Heart right ventricle (tissue), 16 donors: ENCODE measurements around the gene CHAMP1. TPM values are rescaled to one million over a fixed set of nuclear protein-coding genes. Genes with fewer than 3 reads are reported as not detected.
A peak's percentile ranks its signal among the peaks of the same experiment; 100 is the strongest.

Experiments used
- ATAC-seq, 8 donors: fragments of 200-7000 bp; cut with Tn5 transposase; one replicate each; pipeline ENCODE4 v1.9.1; 2020; ENCODE audit warnings: mild to moderate bottlenecking in 8 of 8, moderate library complexity in 8 of 8, moderate number of reproducible peaks in 1 of 8
- DNase-seq, 2 donors: peaks; one replicate each; pipeline ENCODE4 v3.0.0-alpha.2; 2020
- H3K27ac ChIP-seq, 10 donors: fragments of 200-600 bp; sonication (generic) in 2 of 10; one replicate each; pipeline versions ENCODE4 v1.5.0 to v1.8.0; 2020 to 2022; ENCODE audit warnings: mild to moderate bottlenecking in 3 of 10
- H3K27me3 ChIP-seq, 7 donors: fragments of 200-600 bp; one replicate each; pipeline ENCODE4 v1.8.0; 2021 to 2022; ENCODE audit warnings: mild to moderate bottlenecking in 2 of 7
- H3K36me3 ChIP-seq, 9 donors: fragments of 200-600 bp; sonication (generic) in 1 of 9; one replicate each; pipeline versions ENCODE4 v1.5.0 to v1.8.0; 2020 to 2022; ENCODE audit warnings: mild to moderate bottlenecking in 2 of 9
- H3K4me1 ChIP-seq, 9 donors: fragments of 200-600 bp; sonication (generic) in 1 of 9; one replicate each; pipeline versions ENCODE4 v1.5.0 to v1.8.0; 2020 to 2022; ENCODE audit warnings: mild to moderate bottlenecking in 4 of 9
- H3K4me3 ChIP-seq, 10 donors: fragments of 200-600 bp; sonication (generic) in 2 of 10; one replicate each; pipeline versions ENCODE4 v1.5.0 to v1.8.0; 2020 to 2022; ENCODE audit warnings: mild to moderate bottlenecking in 7 of 10, moderate library complexity in 2 of 10
- H3K9me3 ChIP-seq, 11 donors: fragments of 200-600 bp in 10 of 11; sonication (generic) in 2 of 11; one replicate each; pipeline versions ENCODE4 v1.5.0 to v1.8.0; 2013 to 2022; ENCODE audit warnings: mild to moderate bottlenecking in 2 of 11, control low read depth in 1 of 11, moderate library complexity in 1 of 11
- WGBS, 2 donors: extraction: QIAGEN DNeasy Blood & Tissue Kit; methylation state at CpG; one replicate each; pipeline ENCODE4 v1.1.7; 2013; ENCODE audit warnings: inconsistent platforms in 1 of 2; 5-methylcytosine and 5-hydroxymethylcytosine counted together
- intact Hi-C, 10 donors: fragments of 100-400 bp; cut with DNase I; formaldehyde crosslinking; loops; one replicate each; pipeline versions ENCODE4 v1.11.1 to v1.14.2; 2022
- long read RNA-seq, 3 donors: library from polyadenylated mRNA; unstranded; transcript quantifications; one replicate each; pipeline ENCODE4 v2.0.0, GENCODE V29; 2020 to 2021
- polyA plus RNA-seq, 2 donors: library from polyadenylated mRNA; stranded (reverse); fragments of 200-250 nt; gene quantifications; one replicate each; pipeline ENCODE4 v1.2.3, GENCODE V29; 2013
- total RNA-seq, 10 donors: library from RNA; stranded (reverse); fragmentation: NEBNext Ultra II Directional in 3 of 10; extraction: Animal tissue kit (Norgen Biotek cat#: 25700) in 3 of 10; gene quantifications; one replicate each; pipeline versions ENCODE4 v1.2.1 to v1.2.4, GENCODE V29; 2021 to 2023
- TF ChIP-seq, protein P1 (sequence below), 9 donors: fragments of 200-600 bp; sonication (generic) in 2 of 9; IDR thresholded peaks; one replicate each; pipeline versions ENCODE4 v1.5.0 to v1.8.0; 2021 to 2022; ENCODE audit warnings: antibody characterized with exemption in 9 of 9, mild to moderate bottlenecking in 5 of 9, moderate library complexity in 1 of 9
- donor health status: Arrhythmogenic right ventricular cardiomyopathy.
- donor health status: ischemic (EF 13 %, LVEDD 7.1; RV severe dilation, severe dysfunction).
- donor health status: healthy with polysubstance abuse.
- donor health status: DM: no; HTN: yes; CAD: no.
- donor health status: DM: no; HTN: no; CAD: no.
- donor health status: ischemic (EF 25% LVEDD 6.9; RV normal size, moderate dysfunction).
- donor health status: ischemic (EF 25% LVEDD 5.7; RV mildly dilated, moderate dysfunction).
- donor health status: healthy.
- donor health status: DM: yes; HTN: yes; CAD: no.
- donor health status: Ischemic cardiomyopathy.
- donor health status: ischemic (EF 35%, LVEDD 5.7; RV mildly dilated, moderate dysfunction).
- donor health status: nonischemic (EF 11% LVEDD 7.7; RV severe dilation, severe dysfunction).
- donor health status: DM: yes; HTN: yes; CAD: no.
- donor health status: PGD.
- donor health status: ischemic (EF 29% LVEDD 5.4; RV normal size, mild dysfunction).
- donor health status: nonischemic (EF 23%, LVEDD 6.1; RV moderate dilation, normal function).

The CHAMP1 gene, protein sequence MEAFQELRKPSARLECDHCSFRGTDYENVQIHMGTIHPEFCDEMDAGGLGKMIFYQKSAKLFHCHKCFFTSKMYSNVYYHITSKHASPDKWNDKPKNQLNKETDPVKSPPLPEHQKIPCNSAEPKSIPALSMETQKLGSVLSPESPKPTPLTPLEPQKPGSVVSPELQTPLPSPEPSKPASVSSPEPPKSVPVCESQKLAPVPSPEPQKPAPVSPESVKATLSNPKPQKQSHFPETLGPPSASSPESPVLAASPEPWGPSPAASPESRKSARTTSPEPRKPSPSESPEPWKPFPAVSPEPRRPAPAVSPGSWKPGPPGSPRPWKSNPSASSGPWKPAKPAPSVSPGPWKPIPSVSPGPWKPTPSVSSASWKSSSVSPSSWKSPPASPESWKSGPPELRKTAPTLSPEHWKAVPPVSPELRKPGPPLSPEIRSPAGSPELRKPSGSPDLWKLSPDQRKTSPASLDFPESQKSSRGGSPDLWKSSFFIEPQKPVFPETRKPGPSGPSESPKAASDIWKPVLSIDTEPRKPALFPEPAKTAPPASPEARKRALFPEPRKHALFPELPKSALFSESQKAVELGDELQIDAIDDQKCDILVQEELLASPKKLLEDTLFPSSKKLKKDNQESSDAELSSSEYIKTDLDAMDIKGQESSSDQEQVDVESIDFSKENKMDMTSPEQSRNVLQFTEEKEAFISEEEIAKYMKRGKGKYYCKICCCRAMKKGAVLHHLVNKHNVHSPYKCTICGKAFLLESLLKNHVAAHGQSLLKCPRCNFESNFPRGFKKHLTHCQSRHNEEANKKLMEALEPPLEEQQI
- 10 to 100 TPM in 6 of 10 donors, 1 to 10 TPM in 4; 8.6 to 17.4 (median 11.4) TPM for total RNA-seq
- polyA plus RNA-seq: 1 to 10 TPM; 3.0 to 4.2 TPM
- long read RNA-seq, donor 1: 0 reads
- long read RNA-seq, donor 2, partial matches to known transcripts: 0 of 4 reads
- long read RNA-seq, donor 2, other reads (novel, unspliced or antisense): 1 of 4 reads
- long read RNA-seq, donor 3: 0 reads

DNA sequence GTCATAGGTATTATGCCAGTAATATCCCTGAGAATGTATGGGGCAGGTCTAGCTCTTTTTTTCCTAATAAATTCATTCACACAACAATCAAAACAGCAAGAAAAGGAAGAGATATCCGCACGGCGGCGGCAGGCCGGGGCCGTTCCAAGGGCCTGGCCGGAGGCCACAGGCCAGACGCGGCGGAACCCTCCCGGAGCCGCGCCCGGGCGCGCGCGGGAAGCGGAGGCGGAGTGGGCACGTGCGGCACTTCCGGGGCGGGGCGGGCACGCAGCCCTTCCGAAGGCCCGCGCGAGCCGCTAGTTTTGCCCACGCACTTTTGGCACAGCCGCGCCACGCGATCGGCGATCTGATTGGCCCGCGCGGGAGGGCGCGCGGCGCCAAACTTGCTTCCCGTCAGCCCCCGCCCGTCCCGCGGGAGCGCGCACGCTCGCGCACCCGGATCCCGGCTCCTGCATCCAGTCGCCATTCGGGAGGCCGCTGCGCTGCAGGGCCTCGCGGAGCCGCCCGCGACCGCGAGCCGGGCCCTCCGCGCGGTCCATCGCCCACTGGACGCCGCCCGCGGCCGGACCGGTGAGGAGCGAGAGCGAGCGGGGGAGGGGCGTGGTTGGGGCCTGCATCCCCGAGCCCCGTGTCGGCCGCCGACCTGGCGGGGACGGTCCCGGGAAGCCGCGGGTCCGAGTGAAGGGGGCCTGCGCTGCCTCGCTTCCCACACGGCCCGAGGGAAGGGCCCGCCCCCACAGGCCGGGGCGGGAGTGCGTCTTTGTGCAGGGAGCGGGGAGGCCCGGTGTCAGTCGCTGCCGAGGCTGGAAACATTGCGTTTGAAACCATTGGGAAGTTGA lies at the start of gene CHAMP1:
TSS of gene CHAMP1 (plus strand) at position 430 of the 839 bp plus-strand sequence. CDS start 9,340 bp downstream, outside the sequence.
- intact Hi-C loops: loop anchor here in 2 of 10 donors (1.0 kb wide), 1 partner anchor 33 kb away; the partner anchor contains the start of gene UPF3A (in 2 of the 2)
- Histone ChIP-seq H3K4me1 (peaks cover 0 to 54% (median 40%) of the 10 kb centered on the region in 9 donors), H3K36me3 (no peaks in the 10 kb centered on the region), H3K4me3 (peak within 1 kb of the TSS; percentile 29 to 93 (median 83)), H3K27ac (peak within 1 kb of the TSS; percentile 87 to 98 (median 94)), H3K27me3 (no peaks in the 10 kb centered on the region), H3K9me3 (no peaks in the 10 kb centered on the region)
- TF ChIP-seq, protein P1, sequence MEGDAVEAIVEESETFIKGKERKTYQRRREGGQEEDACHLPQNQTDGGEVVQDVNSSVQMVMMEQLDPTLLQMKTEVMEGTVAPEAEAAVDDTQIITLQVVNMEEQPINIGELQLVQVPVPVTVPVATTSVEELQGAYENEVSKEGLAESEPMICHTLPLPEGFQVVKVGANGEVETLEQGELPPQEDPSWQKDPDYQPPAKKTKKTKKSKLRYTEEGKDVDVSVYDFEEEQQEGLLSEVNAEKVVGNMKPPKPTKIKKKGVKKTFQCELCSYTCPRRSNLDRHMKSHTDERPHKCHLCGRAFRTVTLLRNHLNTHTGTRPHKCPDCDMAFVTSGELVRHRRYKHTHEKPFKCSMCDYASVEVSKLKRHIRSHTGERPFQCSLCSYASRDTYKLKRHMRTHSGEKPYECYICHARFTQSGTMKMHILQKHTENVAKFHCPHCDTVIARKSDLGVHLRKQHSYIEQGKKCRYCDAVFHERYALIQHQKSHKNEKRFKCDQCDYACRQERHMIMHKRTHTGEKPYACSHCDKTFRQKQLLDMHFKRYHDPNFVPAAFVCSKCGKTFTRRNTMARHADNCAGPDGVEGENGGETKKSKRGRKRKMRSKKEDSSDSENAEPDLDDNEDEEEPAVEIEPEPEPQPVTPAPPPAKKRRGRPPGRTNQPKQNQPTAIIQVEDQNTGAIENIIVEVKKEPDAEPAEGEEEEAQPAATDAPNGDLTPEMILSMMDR (IDR thresholded peaks at IDR 0.05): peak in 1 of 9 donors; percentile 3
- WGBS, 2 donors: 1% methylated on average over 90 to 107 of the region's 107 CpGs
- DNase-seq: peak; percentile 95 to 98
- ATAC-seq: peak; percentile 95 to 98 (median 96)

GRCh38 chr13:114264886-114265611 lies 49.3 kb upstream of the CHAMP1 start:
- DNase-seq (no peak), ATAC-seq (no peak)
- TF ChIP-seq, protein P1 (IDR thresholded peaks at IDR 0.05): no peak
- peaks cover 0 to 100% (median 87%) of the 10 kb centered on the region in 9 donors for H3K36me3 ChIP-seq
- no peaks in the 10 kb centered on the region for H3K9me3 ChIP-seq
- no peak overlapping the region for H3K4me3 ChIP-seq
- intact Hi-C loops: no loop called here
- H3K27ac ChIP-seq: no peak overlapping the region
- no peaks in the 10 kb centered on the region for H3K27me3 ChIP-seq
- 92 to 94% methylated on average over 8 of the region's 8 CpGs for WGBS, 2 donors
- H3K4me1 ChIP-seq: peaks cover 0 to 17% (median 6%) of the 10 kb centered on the region in 9 donors

DNA sequence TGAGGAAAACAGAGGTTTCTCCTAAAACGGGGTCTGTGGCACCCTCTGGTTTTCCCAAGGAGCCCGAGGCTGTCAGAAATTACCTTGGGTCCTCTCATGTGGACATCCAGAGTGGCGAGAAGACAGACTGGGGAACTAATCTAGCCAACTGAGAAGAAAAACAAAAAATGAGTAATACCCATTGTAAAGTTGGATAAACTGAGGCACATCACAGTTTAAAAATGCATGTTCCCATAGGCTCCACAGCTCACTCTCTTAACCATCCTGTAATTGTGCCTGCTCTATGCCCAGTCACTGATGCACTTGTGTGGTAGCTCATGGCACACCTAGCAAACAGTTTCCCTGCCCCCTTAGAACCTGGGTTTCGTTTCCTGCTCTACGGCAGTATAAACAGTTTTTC lies 48.1 kb upstream of the CHAMP1 start:
- TF ChIP-seq, protein P1 (IDR thresholded peaks at IDR 0.05): no peak
- Histone ChIP-seq H3K4me1 (peaks cover 0 to 13% (median 4%) of the 10 kb centered on the region in 9 donors), H3K27ac (no peak overlapping the region), H3K9me3 (no peaks in the 10 kb centered on the region), H3K36me3 (peaks cover 0 to 99% (median 78%) of the 10 kb centered on the region in 9 donors), H3K27me3 (no peaks in the 10 kb centered on the region), H3K4me3 (no peak overlapping the region)
- WGBS, 2 donors: 95 to 97% methylated on average over 5 of the region's 5 CpGs
- no peak for DNase-seq
- no peak for ATAC-seq
- intact Hi-C loops: no loop called here
